Measurements from ENCODE around the gene UGT1A3.

UGT1A3 gene

DNA sequence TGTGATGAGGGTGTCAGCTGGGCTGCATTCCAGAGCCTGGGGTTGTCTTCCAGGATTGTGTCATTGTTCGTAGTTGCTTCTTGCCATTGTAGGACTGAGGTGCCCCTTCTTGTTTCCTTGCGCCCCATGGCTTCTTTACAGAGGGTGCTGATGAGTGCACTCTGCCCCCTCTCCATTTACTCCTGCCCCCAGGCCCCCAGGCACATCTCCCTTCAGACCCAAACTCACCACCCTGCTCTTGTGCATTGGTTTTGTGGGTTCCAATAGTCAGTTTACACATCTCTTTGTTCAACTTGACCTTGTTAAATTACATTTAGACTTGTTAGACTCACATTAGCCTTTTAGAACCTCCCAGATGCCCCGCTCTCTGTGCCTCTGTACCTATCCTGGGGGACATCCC, 92.4 kb downstream of the UGT1A3 start:
- TF ChIP-seq GABPA (IDR thresholded peaks at IDR 0.05; ENCODE audit: low read depth) = no peak
- TF ChIP-seq, protein P1, sequence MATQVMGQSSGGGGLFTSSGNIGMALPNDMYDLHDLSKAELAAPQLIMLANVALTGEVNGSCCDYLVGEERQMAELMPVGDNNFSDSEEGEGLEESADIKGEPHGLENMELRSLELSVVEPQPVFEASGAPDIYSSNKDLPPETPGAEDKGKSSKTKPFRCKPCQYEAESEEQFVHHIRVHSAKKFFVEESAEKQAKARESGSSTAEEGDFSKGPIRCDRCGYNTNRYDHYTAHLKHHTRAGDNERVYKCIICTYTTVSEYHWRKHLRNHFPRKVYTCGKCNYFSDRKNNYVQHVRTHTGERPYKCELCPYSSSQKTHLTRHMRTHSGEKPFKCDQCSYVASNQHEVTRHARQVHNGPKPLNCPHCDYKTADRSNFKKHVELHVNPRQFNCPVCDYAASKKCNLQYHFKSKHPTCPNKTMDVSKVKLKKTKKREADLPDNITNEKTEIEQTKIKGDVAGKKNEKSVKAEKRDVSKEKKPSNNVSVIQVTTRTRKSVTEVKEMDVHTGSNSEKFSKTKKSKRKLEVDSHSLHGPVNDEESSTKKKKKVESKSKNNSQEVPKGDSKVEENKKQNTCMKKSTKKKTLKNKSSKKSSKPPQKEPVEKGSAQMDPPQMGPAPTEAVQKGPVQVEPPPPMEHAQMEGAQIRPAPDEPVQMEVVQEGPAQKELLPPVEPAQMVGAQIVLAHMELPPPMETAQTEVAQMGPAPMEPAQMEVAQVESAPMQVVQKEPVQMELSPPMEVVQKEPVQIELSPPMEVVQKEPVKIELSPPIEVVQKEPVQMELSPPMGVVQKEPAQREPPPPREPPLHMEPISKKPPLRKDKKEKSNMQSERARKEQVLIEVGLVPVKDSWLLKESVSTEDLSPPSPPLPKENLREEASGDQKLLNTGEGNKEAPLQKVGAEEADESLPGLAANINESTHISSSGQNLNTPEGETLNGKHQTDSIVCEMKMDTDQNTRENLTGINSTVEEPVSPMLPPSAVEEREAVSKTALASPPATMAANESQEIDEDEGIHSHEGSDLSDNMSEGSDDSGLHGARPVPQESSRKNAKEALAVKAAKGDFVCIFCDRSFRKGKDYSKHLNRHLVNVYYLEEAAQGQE (IDR thresholded peaks at IDR 0.05; ENCODE audit: insufficient replicate concordance, low read depth) = no peak
- TF ChIP-seq SPI1 (IDR thresholded peaks at IDR 0.05; ENCODE audit: borderline replicate concordance, low read depth) = no peak
- TF ChIP-seq, protein P2, sequence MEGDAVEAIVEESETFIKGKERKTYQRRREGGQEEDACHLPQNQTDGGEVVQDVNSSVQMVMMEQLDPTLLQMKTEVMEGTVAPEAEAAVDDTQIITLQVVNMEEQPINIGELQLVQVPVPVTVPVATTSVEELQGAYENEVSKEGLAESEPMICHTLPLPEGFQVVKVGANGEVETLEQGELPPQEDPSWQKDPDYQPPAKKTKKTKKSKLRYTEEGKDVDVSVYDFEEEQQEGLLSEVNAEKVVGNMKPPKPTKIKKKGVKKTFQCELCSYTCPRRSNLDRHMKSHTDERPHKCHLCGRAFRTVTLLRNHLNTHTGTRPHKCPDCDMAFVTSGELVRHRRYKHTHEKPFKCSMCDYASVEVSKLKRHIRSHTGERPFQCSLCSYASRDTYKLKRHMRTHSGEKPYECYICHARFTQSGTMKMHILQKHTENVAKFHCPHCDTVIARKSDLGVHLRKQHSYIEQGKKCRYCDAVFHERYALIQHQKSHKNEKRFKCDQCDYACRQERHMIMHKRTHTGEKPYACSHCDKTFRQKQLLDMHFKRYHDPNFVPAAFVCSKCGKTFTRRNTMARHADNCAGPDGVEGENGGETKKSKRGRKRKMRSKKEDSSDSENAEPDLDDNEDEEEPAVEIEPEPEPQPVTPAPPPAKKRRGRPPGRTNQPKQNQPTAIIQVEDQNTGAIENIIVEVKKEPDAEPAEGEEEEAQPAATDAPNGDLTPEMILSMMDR (IDR thresholded peaks at IDR 0.05; ENCODE audit: insufficient read depth, low read length) = no peak
- TF ChIP-seq POLR2AphosphoS5 (IDR thresholded peaks at IDR 0.05; ENCODE audit: low read depth) = no peak

DNA sequence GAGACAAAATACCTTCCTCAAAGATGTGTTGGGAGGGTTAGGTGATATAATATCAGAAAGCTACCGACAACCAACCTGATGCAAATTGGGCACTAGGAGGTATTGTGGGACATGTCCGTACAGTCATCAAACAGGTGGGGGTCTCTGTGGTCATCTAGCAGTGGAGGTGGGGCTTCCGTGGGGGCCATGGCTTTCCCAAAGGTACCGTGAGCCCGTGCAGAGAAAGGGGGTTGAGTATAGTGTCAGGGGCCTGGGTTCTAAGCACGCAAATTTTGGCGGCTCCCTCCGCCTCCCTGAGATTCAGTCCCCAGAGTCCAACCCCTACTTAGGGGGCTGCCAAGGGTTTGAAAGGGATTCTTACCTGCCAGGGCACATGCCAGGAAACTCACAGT, 92.9 kb downstream of the UGT1A3 start:
- Histone ChIP-seq H3K27me3 (ENCODE audit: insufficient read depth, poor library complexity, severe bottlenecking) (no peaks in the 10 kb centered on the region), H3K27ac (replicated peaks) (no peak overlapping the region), H3K4me3 (replicated peaks; ENCODE audit: insufficient read depth, low read length) (no peak overlapping the region)
- TF ChIP-seq, protein P1 (IDR thresholded peaks at IDR 0.05; ENCODE audit: insufficient replicate concordance, low read depth) = no peak
- DNase-seq (ENCODE audit: low read depth in 1 of 2, low spot score in 1 of 2) = no peak

More for the DNA sequence above, 92.4 kb downstream of the UGT1A3 start:
- H3K27me3 ChIP-seq (ENCODE audit: insufficient read depth, poor library complexity, severe bottlenecking) = no peaks in the 10 kb centered on the region
- no peak overlapping the region for H3K27ac ChIP-seq (replicated peaks)
- no peak for DNase-seq (ENCODE audit: low read depth in 1 of 2, low spot score in 1 of 2)
- no peak overlapping the region for H3K4me3 ChIP-seq (replicated peaks; ENCODE audit: insufficient read depth, low read length)

DNA sequence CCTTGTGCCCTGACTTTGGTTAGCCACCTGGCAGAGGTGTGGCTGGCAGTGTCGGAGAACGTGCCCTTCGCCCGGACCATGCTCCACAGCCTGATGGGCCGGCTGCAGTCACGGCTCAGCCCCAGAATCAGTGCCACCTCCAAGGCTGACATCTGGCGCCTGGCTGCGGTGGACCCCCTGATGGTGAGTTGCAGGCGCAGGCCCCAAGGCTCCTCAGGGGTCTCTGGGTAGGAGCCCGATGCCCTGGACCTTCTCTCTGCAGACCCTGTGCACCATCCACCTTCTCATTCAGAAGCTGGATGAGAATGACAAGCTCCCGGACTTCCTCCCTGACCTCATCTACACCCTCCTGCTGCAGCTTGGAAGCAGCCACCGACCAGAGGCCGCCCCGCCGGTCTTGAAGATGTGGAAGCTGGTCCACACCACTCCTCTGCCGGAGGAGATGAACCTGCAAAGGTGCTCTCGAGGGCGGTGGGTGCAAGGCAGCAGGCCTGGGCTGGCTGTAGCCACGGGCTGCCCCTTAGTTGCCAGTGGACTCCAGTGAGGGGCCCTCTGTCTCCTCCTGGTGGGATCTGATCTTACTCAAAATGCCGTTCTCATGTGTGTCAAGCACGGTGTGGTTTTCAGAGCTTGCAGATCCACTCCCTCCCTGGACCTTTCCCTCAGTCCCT, 93.4 kb downstream of the UGT1A3 start:
- no peaks in the 10 kb centered on the region for H3K27me3 ChIP-seq (ENCODE audit: insufficient read depth, poor library complexity, severe bottlenecking)
- no peak overlapping the region for H3K4me3 ChIP-seq (replicated peaks; ENCODE audit: insufficient read depth, low read length)
- H3K27ac ChIP-seq (replicated peaks) = no peak overlapping the region
- no peak for TF ChIP-seq POLR2AphosphoS5 (IDR thresholded peaks at IDR 0.05; ENCODE audit: low read depth)
- TF ChIP-seq, protein P1 (IDR thresholded peaks at IDR 0.05; ENCODE audit: insufficient replicate concordance, low read depth) = no peak
- TF ChIP-seq GABPA (IDR thresholded peaks at IDR 0.05; ENCODE audit: low read depth) = no peak
- TF ChIP-seq, protein P2 (IDR thresholded peaks at IDR 0.05; ENCODE audit: insufficient read depth, low read length) = no peak
- TF ChIP-seq SPI1 (IDR thresholded peaks at IDR 0.05; ENCODE audit: borderline replicate concordance, low read depth) = no peak
- DNase-seq (ENCODE audit: low read depth in 1 of 2, low spot score in 1 of 2) = no peak
